AG09319 (cell line): ENCODE results near the gene MOB3A.

ENCODE experiments used
- DNase-seq: peaks from one replicate; pipeline ENCODE4 v3.0.0-alpha.2; 2010; ENCODE audit warnings: low read depth; ENCODE audit errors: extremely low read depth
- CTCF ChIP-seq: IDR thresholded peaks from 2 replicates; pipeline ENCODE4 v1.5.1; 2011; ENCODE audit warnings: low read depth, mild to moderate bottlenecking, inconsistent platforms, low read length, moderate library complexity

The MOB3A gene

GRCh38 chr19:2083174-2083854 lies 12.8 kb downstream of the MOB3A start:
- no peak for DNase-seq
- no peak for TF ChIP-seq CTCF

DNA sequence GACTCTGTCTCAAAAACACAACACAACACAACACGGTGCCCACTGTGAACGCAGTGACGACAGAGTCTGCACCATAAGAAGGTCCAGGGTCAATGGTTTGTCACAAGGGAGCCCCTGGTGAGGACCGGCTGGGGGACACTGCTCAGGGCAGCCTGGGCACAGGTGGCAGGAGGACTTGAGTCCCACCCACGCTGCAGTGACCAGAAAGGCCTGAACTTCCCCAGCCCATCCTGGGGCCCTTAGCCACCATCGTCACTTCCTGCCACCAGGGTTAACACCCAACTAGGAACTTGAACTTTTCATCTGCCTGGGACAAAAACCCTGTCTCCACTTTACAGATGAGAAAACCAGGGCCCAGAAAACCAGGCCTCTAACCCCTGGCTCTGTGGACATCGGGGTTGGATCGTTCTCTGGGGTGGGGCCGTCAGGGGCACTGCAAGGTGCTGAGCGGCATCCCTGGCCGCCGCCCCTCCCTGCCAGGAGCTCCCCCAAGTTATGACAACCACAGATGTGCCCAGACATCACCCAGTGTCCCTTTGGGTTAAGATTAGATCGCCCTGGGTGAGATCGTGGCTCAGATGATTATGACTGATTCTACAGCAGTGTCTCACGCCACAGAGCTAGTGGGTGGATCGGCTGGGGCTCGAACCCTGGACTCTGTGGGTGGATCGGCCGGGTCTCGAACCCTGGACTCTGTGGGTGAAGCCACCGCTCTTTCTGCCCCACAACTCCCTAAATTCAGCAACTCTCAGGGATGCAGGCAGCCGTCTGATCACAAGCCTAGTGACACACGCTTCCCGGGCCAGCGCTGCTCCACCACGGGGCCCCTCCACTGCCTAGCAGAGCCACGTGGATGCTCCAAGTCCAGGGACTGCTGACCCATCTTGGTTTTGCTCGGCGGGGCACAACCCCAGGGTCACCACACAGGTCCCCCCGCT lies 14.0 kb downstream of the MOB3A start:
- DNase-seq = no peak
- TF ChIP-seq CTCF = no peak

GRCh38 chr19:2080336-2080988 lies 15.7 kb downstream of the MOB3A start:
- no peak for TF ChIP-seq CTCF

GRCh38 chr19:2079865-2080301 lies 16.2 kb downstream of the MOB3A start:
- TF ChIP-seq CTCF = no peak

More at GRCh38 chr19:2080336-2080988, 15.7 kb downstream of the MOB3A start:
- DNase-seq = no peak

GRCh38 chr19:2079076-2079864 lies 16.9 kb downstream of the MOB3A start:
- TF ChIP-seq CTCF = no peak
- DNase-seq = no peak

More at GRCh38 chr19:2079865-2080301, 16.2 kb downstream of the MOB3A start:
- DNase-seq = no peak

GRCh38 chr19:2077833-2078619 lies 18.1 kb downstream of the MOB3A start:
- no peak for TF ChIP-seq CTCF

More at GRCh38 chr19:2077833-2078619, 18.1 kb downstream of the MOB3A start:
- DNase-seq = no peak
